Measurements from ENCODE around the gene CSF3. TPM values are rescaled to one million over a fixed set of nuclear protein-coding genes. Genes with fewer than 3 reads are reported as not detected.
A peak's percentile ranks its signal among the peaks of the same experiment; 100 is the strongest.

Gene CSF3
- total and polyA plus RNA-seq, 11 donors, result 0.14 to 1.3 (median 0.63) TPM; not detected in 7

DNA sequence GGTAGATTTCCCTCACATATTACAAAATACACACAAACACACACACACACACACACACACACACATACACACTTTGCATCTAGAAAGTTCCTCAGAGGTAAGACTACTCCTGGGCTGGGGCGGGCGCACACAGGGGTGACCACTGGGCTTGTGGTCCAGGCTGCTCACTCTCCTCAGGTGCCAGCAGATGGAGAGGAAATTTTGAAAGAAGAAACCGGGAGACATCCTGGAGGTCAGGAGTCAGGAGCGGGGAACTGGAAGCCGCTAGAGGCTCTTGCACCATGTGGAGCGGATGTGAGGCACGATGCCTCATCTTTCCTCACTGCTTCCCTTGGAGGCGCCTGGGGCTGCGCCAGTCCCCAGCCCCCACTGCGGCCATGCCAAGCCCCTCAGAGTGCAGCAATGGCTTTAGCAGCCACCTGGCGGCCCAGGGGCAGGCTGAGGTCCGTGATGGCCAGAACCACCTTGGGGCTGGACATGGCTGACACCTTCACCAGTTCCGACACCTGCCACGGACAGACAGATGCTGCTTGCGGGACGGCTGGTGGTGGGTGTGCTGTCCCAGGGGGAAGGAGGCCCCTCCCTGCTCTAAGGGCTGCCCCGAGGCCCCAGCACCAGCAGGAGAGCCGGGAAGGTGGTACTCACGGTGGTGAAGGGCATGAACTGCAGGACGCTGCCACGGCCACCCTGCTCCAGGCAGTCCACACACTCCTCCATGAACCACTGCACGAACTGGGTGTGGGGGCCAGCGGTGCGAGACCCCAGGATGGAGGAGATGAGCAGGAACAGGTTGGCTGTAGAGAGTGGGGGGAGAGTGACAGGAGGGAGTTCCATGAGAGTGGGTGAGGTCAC, 4.1 kb downstream of the CSF3 start:
- intact Hi-C loops (cut with DNase I), result loop anchor here in 6 of 10 donors (5.0 to 10.0 kb wide), 6 partner anchors 75 to 275 kb away; partner anchors contain the start of gene CDC6 (in 2 of the 6)
- no peak overlapping the region for H3K4me3 ChIP-seq
- H3K9me3 ChIP-seq, result no peaks in the 10 kb centered on the region
- peaks cover 0 to 50% (median 43%) of the 10 kb centered on the region in 9 donors for H3K36me3 ChIP-seq
- H3K27ac ChIP-seq, result peak overlapping the region in 5 of 12 donors; percentile 13 to 67 (median 33)
- 84 to 85% (median 84%) methylated on average over 18 to 24 of the region's 24 CpGs for WGBS, 4 donors
- H3K27me3 ChIP-seq, result no peaks in the 10 kb centered on the region
- ATAC-seq (peak in 1 of 4 donors; percentile 53), DNase-seq (no peak)
- TF ChIP-seq, protein P1, sequence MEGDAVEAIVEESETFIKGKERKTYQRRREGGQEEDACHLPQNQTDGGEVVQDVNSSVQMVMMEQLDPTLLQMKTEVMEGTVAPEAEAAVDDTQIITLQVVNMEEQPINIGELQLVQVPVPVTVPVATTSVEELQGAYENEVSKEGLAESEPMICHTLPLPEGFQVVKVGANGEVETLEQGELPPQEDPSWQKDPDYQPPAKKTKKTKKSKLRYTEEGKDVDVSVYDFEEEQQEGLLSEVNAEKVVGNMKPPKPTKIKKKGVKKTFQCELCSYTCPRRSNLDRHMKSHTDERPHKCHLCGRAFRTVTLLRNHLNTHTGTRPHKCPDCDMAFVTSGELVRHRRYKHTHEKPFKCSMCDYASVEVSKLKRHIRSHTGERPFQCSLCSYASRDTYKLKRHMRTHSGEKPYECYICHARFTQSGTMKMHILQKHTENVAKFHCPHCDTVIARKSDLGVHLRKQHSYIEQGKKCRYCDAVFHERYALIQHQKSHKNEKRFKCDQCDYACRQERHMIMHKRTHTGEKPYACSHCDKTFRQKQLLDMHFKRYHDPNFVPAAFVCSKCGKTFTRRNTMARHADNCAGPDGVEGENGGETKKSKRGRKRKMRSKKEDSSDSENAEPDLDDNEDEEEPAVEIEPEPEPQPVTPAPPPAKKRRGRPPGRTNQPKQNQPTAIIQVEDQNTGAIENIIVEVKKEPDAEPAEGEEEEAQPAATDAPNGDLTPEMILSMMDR (IDR thresholded peaks at IDR 0.05), result no peak
- no peak for TF ChIP-seq POLR2A (IDR thresholded peaks at IDR 0.05)
- H3K4me1 ChIP-seq, result peaks cover 0 to 70% (median 30%) of the 10 kb centered on the region in 12 donors

DNA sequence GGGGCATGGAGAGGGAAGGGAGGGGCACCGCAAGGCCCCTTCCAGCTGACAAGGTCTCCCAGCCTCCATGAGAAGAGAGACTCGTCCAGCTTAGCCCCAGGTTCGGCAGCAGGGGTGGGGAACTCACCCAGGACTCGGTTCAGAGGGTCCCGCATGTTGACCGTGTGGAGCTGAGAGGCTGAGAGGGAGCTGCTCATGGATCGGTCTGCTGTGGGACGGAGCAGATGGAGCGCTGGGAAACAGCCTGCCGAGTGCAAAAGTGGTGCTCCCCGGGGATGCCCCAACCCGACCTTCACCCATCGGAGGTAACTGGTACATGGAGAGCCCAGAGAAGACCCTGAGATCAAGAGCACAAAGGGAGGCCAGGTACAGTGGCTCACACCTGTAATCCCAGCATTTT, 4.9 kb downstream of the CSF3 start:
- DNase-seq, result no peak
- intact Hi-C loops (cut with DNase I), result loop anchor here in 1 of 10 donors (10.0 kb wide), 1 partner anchor 155 kb away; the partner anchor contains the start of gene RAPGEFL1

GRCh38 chr17:40021451-40021971, 6.3 kb downstream of the CSF3 start:
- Histone ChIP-seq H3K9me3 (no peaks in the 10 kb centered on the region), H3K4me1 (peaks cover 0 to 55% (median 23%) of the 10 kb centered on the region in 12 donors), H3K4me3 (no peak overlapping the region), H3K27ac (peak overlapping the region in 4 of 12 donors; percentile 13 to 38 (median 32)), H3K36me3 (peaks cover 0 to 71% (median 64%) of the 10 kb centered on the region in 9 donors), H3K27me3 (no peaks in the 10 kb centered on the region)
- peak in 1 of 5 donors; percentile 47 for DNase-seq
- 56 to 87% (median 83%) methylated on average over 2 to 9 of the region's 9 CpGs for WGBS, 4 donors
- intact Hi-C loops (cut with DNase I), result loop anchor here in 1 of 10 donors (10.0 kb wide), 1 partner anchor 153 kb away; the partner anchor contains the start of gene RAPGEFL1
- ATAC-seq, result peak in 2 of 4 donors; percentile 2 to 23
- no peak for TF ChIP-seq POLR2A (IDR thresholded peaks at IDR 0.05)
- TF ChIP-seq, protein P1 (IDR thresholded peaks at IDR 0.05), result no peak

More for the DNA sequence above, 4.9 kb downstream of the CSF3 start:
- no peaks in the 10 kb centered on the region for H3K9me3 ChIP-seq
- H3K27ac ChIP-seq, result no peak overlapping the region
- no peak overlapping the region for H3K4me3 ChIP-seq
- ATAC-seq, result no peak
- peaks cover 0 to 62% (median 25%) of the 10 kb centered on the region in 12 donors for H3K4me1 ChIP-seq
- H3K27me3 ChIP-seq, result no peaks in the 10 kb centered on the region
- H3K36me3 ChIP-seq, result peaks cover 0 to 58% (median 51%) of the 10 kb centered on the region in 9 donors
- 88 to 93% (median 92%) methylated on average over 13 of the region's 13 CpGs for WGBS, 4 donors
- no peak for TF ChIP-seq POLR2A (IDR thresholded peaks at IDR 0.05)
- TF ChIP-seq, protein P1 (IDR thresholded peaks at IDR 0.05), result no peak

DNA sequence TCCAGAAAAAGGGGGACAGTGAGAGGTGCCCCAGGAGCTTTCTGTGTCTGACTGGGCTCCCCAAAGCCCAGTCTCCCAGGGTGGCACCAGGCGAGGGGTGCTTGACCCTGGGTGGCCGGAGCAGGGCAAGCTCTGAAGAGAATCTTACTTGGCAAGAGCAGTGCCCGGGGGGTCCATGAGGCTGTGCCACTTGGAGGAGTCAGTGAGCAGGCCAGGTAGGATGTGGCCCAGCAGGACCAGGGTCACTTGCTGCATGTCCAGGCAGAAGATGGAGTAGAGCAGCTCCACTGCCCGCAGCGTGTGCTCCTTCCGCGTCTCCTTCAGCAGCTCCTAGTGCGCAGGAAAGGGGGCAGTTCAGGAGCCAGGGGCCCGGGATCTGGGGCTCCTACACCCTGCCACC, 7.3 kb downstream of the CSF3 start:
- DNase-seq (peak in 1 of 5 donors; percentile 26), ATAC-seq (no peak)
- Histone ChIP-seq H3K9me3 (no peaks in the 10 kb centered on the region), H3K36me3 (peaks cover 0 to 79% (median 71%) of the 10 kb centered on the region in 9 donors), H3K27me3 (no peaks in the 10 kb centered on the region), H3K27ac (no peak overlapping the region), H3K4me1 (peaks cover 0 to 53% (median 24%) of the 10 kb centered on the region in 12 donors), H3K4me3 (no peak overlapping the region)
- WGBS, 4 donors, result 94 to 96% (median 95%) methylated on average over 8 to 9 of the region's 9 CpGs; no CpG with 5 or more reads in 1 of the 4 donors
- intact Hi-C loops (cut with DNase I), result loop anchor here in 1 of 10 donors (10.0 kb wide), 1 partner anchor 152 kb away; the partner anchor contains the start of gene RAPGEFL1
- TF ChIP-seq, protein P1 (IDR thresholded peaks at IDR 0.05), result no peak
- TF ChIP-seq POLR2A (IDR thresholded peaks at IDR 0.05), result no peak

All from heart left ventricle (tissue), 16 donors.